SU-DHL-6 (cell line): ENCODE results near the gene CHCHD2.
A peak's percentile ranks its signal among the peaks of the same experiment; 100 is the strongest.
"Not testable (repeated sequence)": the region's sequence is repeated elsewhere in the genome, so short reads cannot be mapped to it uniquely, and the experiment has no call there.

ENCODE experiments used
- H2AFZ ChIP-seq: fragments of 200-600 bp; sonication (generic); 2 replicates; pipeline ENCODE4 v1.6.1; 2014; ENCODE audit warnings: low read depth, mild to moderate bottlenecking, moderate library complexity, mixed read lengths, antibody characterized with exemption, low read length; ENCODE audit not compliant: severe bottlenecking
- H3F3A ChIP-seq: fragments of 200-600 bp; shearing (Covaris generic); 2 replicates; pipeline ENCODE4 v1.6.0; 2016; ENCODE audit warnings: antibody characterized with exemption, mild to moderate bottlenecking; ENCODE audit not compliant: insufficient read depth
- H3K27ac ChIP-seq: fragments of 200-600 bp; sonication (generic); 2 replicates; pipeline ENCODE4 v1.5.1; 2016; ENCODE audit warnings: low read depth, mild to moderate bottlenecking, low read length, moderate library complexity, mixed read lengths
- H3K27me3 ChIP-seq: fragments of 200-600 bp; sonication (generic), shearing (Covaris generic); 2 replicates; pipeline ENCODE4 v1.6.0; 2014; ENCODE audit warnings: mild to moderate bottlenecking, low read length
- H3K36me3 ChIP-seq: fragments of 200-600 bp; sonication (generic); 2 replicates; pipeline ENCODE4 v1.6.1; 2014; ENCODE audit warnings: mild to moderate bottlenecking, low read length, mixed read lengths
- H3K4me2 ChIP-seq: fragments of 300-600, 200-600 bp; shearing (Covaris generic), sonication (generic); 2 replicates; pipeline ENCODE4 v1.6.0; 2014; ENCODE audit warnings: low read length, low read depth, mild to moderate bottlenecking; ENCODE audit not compliant: poor library complexity, severe bottlenecking
- H3K4me3 ChIP-seq: fragments of 200-600 bp; sonication (generic); 2 replicates; pipeline ENCODE4 v1.5.1; 2014; ENCODE audit warnings: antibody characterized with exemption, low read length, mild to moderate bottlenecking, mixed read lengths; ENCODE audit not compliant: insufficient read depth, poor library complexity, severe bottlenecking
- H3K79me2 ChIP-seq: fragments of 200-600 bp; sonication (generic); 2 replicates; pipeline ENCODE4 v1.6.1; 2014; ENCODE audit warnings: mild to moderate bottlenecking, low read length, moderate library complexity; ENCODE audit not compliant: insufficient read depth
- H3K9ac ChIP-seq: fragments of 200-600 bp; sonication (generic); 2 replicates; pipeline ENCODE4 v1.7.0; 2014; ENCODE audit warnings: mild to moderate bottlenecking, low read length
- H3K9me2 ChIP-seq: fragments of 200-600 bp; sonication (generic); replicated peaks from 2 replicates; pipeline ENCODE4 v1.6.1; 2014; ENCODE audit warnings: low read length; ENCODE audit not compliant: insufficient read depth
- H3K9me3 ChIP-seq: fragments of 200-600 bp; sonication (generic); 2 replicates; pipeline ENCODE4 v1.6.1; 2014; ENCODE audit warnings: low read length, mixed read lengths; ENCODE audit not compliant: insufficient read depth
- H4K20me1 ChIP-seq: fragments of 200-600 bp; sonication (generic); 2 replicates; pipeline ENCODE4 v1.6.1; 2014; ENCODE audit warnings: low read depth, mild to moderate bottlenecking, antibody characterized with exemption, low read length, moderate library complexity, mixed read lengths
- EZH2phosphoT487 ChIP-seq: fragments of 200-600 bp; sonication (generic), shearing (Covaris generic); conservative IDR thresholded peaks from 2 replicates; pipeline ENCODE4 v1.6.1; 2018; ENCODE audit warnings: mild to moderate bottlenecking, antibody characterized with exemption, low read length, moderate library complexity, mixed read lengths
- TF ChIP-seq, protein P1 (sequence below): fragments of 200-600 bp; sonication (generic); IDR thresholded peaks from one replicate; pipeline ENCODE4 v1.5.1; 2017; ENCODE audit warnings: antibody characterized with exemption, mild to moderate bottlenecking, low read length, moderate library complexity; ENCODE audit not compliant: insufficient read depth, poor library complexity, severe bottlenecking

The CHCHD2 gene, protein sequence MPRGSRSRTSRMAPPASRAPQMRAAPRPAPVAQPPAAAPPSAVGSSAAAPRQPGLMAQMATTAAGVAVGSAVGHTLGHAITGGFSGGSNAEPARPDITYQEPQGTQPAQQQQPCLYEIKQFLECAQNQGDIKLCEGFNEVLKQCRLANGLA

DNA sequence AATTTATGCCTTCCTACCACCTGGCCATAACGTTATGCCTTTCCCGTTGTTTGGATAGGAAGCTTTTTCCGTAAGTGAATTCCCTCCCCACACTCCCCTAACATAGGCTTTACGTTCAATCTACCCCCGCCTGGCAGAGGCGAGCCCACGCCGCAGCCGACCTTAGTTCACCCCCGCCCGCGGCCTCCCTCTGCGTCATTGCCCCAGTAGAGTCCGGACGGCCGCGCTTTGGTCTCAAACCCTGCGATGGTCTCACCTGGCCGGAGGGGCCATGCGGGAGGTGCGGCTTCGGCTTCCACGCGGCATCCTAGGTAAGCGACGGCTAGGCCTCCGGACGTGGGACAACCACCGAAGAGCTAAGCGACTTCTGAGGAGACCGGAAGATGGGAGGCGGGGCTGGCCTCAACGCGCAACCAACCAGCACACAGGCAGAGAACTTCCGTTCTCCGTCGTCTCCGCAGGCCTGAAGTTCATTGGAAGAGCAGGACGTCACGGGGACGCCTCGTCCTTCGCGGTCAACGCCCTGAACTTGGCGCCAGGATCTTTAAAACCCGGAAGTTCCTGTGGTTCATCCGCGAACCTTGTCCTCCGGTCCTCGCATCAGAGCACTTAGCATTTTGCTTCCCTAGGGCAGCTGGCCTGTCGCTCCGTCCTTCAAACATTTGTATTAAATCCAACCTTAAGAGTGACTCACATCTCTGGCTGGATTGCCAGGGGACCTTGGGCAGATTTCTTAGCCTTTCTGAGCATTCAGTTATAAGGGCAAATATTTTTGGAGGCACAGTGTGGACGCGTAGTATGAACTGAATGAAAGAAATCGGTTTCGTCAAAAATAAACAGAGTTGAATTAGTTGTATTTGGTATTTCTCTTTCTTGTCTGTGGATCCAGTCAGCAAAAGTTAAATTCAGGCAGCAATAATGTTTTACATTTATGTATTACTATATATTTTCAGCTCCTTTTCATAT is at the start of gene CHCHD2:
CHCHD2 (minus strand) TSS at position 369 of the 966 bp plus-strand sequence; CDS start at position 306, 63 bp downstream.
- H3K9me3 ChIP-seq: no peaks in the 10 kb centered on the region
- no peaks in the 10 kb centered on the region for H3K9me2 ChIP-seq
- peaks cover 19% of the 10 kb centered on the region for H3F3A ChIP-seq
- H3K79me2 ChIP-seq: peaks cover 32% of the 10 kb centered on the region
- peak within 1 kb of the TSS; percentile 90 for H3K9ac ChIP-seq
- peak within 1 kb of the TSS; percentile 63 for H3K27ac ChIP-seq
- peaks cover 23% of the 10 kb centered on the region for H3K36me3 ChIP-seq
- H3K27me3 ChIP-seq: no peaks in the 10 kb centered on the region
- peaks cover 17% of the 10 kb centered on the region for H4K20me1 ChIP-seq
- peak within 1 kb of the TSS; percentile 98 for H3K4me3 ChIP-seq
- H3K4me2 ChIP-seq: peak within 1 kb of the TSS; percentile 83
- peak within 1 kb of the TSS; percentile 76 for H2AFZ ChIP-seq
- TF ChIP-seq, protein P1, sequence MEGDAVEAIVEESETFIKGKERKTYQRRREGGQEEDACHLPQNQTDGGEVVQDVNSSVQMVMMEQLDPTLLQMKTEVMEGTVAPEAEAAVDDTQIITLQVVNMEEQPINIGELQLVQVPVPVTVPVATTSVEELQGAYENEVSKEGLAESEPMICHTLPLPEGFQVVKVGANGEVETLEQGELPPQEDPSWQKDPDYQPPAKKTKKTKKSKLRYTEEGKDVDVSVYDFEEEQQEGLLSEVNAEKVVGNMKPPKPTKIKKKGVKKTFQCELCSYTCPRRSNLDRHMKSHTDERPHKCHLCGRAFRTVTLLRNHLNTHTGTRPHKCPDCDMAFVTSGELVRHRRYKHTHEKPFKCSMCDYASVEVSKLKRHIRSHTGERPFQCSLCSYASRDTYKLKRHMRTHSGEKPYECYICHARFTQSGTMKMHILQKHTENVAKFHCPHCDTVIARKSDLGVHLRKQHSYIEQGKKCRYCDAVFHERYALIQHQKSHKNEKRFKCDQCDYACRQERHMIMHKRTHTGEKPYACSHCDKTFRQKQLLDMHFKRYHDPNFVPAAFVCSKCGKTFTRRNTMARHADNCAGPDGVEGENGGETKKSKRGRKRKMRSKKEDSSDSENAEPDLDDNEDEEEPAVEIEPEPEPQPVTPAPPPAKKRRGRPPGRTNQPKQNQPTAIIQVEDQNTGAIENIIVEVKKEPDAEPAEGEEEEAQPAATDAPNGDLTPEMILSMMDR: no peak
- no peak for TF ChIP-seq EZH2phosphoT487

DNA sequence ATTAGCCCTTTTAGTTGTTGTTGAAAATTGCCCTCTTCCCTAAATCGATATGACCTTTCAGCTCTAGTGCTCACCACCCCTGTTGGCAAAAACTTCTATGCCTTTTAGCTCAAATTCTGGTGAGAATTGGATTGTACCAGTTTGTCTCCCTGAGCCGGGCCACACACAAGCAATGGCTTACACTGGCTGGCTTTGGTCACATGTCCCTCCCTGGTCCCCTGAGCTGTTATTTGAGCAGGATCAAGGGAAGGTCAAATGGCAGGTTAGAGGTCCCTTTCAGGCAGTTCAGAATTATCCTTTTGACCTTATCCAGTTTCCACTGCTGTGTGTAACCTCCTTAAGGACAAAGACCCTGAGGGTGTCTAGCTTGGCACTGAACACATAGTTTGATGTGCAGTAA is 24.8 kb upstream of the CHCHD2 start:
- H2AFZ ChIP-seq, H3F3A ChIP-seq, H3K9me3 ChIP-seq: not testable (repeated sequence)

DNA sequence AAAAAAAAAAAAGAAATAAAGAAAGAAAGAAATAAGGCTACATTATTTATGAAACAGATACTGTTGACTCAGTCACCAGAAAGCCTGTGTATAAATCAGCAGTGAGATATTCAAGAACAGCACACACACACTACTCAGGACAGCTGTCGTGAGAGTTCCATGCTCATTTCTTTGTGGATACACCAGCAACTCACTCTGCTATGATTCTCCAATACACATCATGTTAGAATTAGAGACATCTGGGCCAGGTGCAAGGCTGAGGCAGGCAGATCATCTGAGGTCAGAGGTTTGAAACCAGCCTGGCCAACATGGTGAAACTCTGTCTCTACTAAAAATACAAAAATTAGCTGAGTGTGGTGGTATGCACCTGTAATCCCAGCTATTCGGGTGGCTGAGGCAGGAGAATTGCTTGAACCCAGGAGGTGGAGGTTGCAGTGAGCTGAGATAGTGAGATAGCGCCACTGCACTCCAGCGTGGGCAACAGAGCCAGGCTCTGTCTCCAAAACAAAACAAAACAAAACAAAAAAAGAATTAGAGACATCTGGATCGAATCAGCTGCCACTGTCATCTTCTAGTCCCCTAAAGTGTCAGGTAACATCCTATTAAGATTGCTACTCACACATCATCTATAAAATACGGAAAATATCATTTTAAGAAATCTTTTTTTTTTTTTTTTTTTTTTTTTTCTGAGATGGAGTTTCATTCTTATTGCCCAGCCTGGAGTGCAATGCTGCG is 21.1 kb upstream of the CHCHD2 start:
- H3K27ac ChIP-seq: peak overlapping the region; percentile 54
- no peak overlapping the region for H3K9ac ChIP-seq
- no peaks in the 10 kb centered on the region for H3K9me3 ChIP-seq
- no peaks in the 10 kb centered on the region for H3K9me2 ChIP-seq
- no peak overlapping the region for H3K4me3 ChIP-seq
- H3K79me2 ChIP-seq: no peaks in the 10 kb centered on the region
- no peaks in the 10 kb centered on the region for H4K20me1 ChIP-seq
- H2AFZ ChIP-seq: no peak overlapping the region
- H3K4me2 ChIP-seq: peak overlapping the region; percentile 17
- H3F3A ChIP-seq: peaks cover 6% of the 10 kb centered on the region; the same call in 1 of the 2 replicates
- no peaks in the 10 kb centered on the region for H3K36me3 ChIP-seq
- TF ChIP-seq, protein P1: no peak
- TF ChIP-seq EZH2phosphoT487: no peak
- H3K27me3 ChIP-seq: no peaks in the 10 kb centered on the region

More for the DNA sequence above, 24.8 kb upstream of the CHCHD2 start:
- H3K27me3 ChIP-seq, H3K36me3 ChIP-seq, H3K27ac ChIP-seq, H3K9me2 ChIP-seq, H3K9ac ChIP-seq, H3K4me3 ChIP-seq, H3K79me2 ChIP-seq, H4K20me1 ChIP-seq, H3K4me2 ChIP-seq: not testable (repeated sequence)
